GM19372 (cell line): ENCODE results near the gene TAS2R1.
"Not testable (repeated sequence)": the region's sequence is repeated elsewhere in the genome, so short reads cannot be mapped to it uniquely, and the experiment has no call there.

ENCODE experiments used
- ATAC-seq: cut with Tn5 transposase; IDR thresholded peaks from one replicate; pipeline ENCODE4 v1.9.1; 2021; ENCODE audit warnings: mild to moderate bottlenecking, low read depth, moderate library complexity; ENCODE audit not compliant: unreplicated experiment

The TAS2R1 gene

GRCh38 chr5:9624196-9624947 is 5.8 kb downstream of the TAS2R1 start:
- no peak for ATAC-seq

- ATAC-seq: no peak
Observed at GRCh38 chr5:9623661-9624060, 6.5 kb downstream of the TAS2R1 start.

GRCh38 chr5:9622971-9623421 is 7.2 kb downstream of the TAS2R1 start:
- ATAC-seq: peak; percentile 81

- no peak for ATAC-seq
Observed at GRCh38 chr5:9621379-9621903, 8.7 kb downstream of the TAS2R1 start.

- ATAC-seq: no peak
Observed at GRCh38 chr5:9619331-9620092, 10.6 kb downstream of the TAS2R1 start.

- no peak for ATAC-seq
Observed at GRCh38 chr5:9617739-9618504, 12.2 kb downstream of the TAS2R1 start.

- no peak for ATAC-seq
Observed at GRCh38 chr5:9617221-9617620, 12.9 kb downstream of the TAS2R1 start.

GRCh38 chr5:9615331-9615730 is 14.8 kb downstream of the TAS2R1 start:
- ATAC-seq: no peak

GRCh38 chr5:9613360-9613759 is 16.8 kb downstream of the TAS2R1 start:
- no peak for ATAC-seq

GRCh38 chr5:9610969-9611368 is 19.2 kb downstream of the TAS2R1 start:
- no peak for ATAC-seq

- no peak for ATAC-seq
Observed at GRCh38 chr5:9610364-9610763, 19.8 kb downstream of the TAS2R1 start.

- ATAC-seq: no peak
Observed at GRCh38 chr5:9608093-9608492, 22.1 kb downstream of the TAS2R1 start.

- no peak for ATAC-seq
Observed at GRCh38 chr5:9605041-9605838, 24.9 kb downstream of the TAS2R1 start.

GRCh38 chr5:9604416-9604815 is 25.7 kb downstream of the TAS2R1 start:
- no peak for ATAC-seq

- no peak for ATAC-seq
Observed at GRCh38 chr5:9601055-9601739, 29.0 kb downstream of the TAS2R1 start.

- ATAC-seq: no peak
Observed at GRCh38 chr5:9599391-9599790, 30.8 kb downstream of the TAS2R1 start.

- ATAC-seq: not testable (repeated sequence)
Observed at GRCh38 chr5:9598329-9598728, 31.8 kb downstream of the TAS2R1 start.

GRCh38 chr5:9597322-9597721 is 32.8 kb downstream of the TAS2R1 start:
- ATAC-seq: not testable (repeated sequence)

GRCh38 chr5:9596824-9597223 is 33.3 kb downstream of the TAS2R1 start:
- ATAC-seq: no peak
